HL-60 (cell line): ENCODE measurements around the gene HLA-DPB1.

Experiments
- CTCF ChIP-seq: IDR thresholded peaks from one replicate; pipeline ENCODE4 v1.5.1; 2011; ENCODE audit warnings: low read length, control low read depth, inconsistent platforms; ENCODE audit not compliant: insufficient read depth
- REST ChIP-seq: IDR thresholded peaks from 2 replicates; pipeline ENCODE4 v1.6.1; 2012; ENCODE audit warnings: low read depth; ENCODE audit not compliant: insufficient replicate concordance

GRCh38 chr6:33070909-33071308 lies 4.9 kb upstream of the HLA-DPB1 start:
- no peak for TF ChIP-seq CTCF
- TF ChIP-seq REST: no peak
